Right lobe of liver (tissue), 4 donors: ENCODE results near the gene DAZAP1.

Experiments
- POLR2A ChIP-seq: fragments of 450-650 bp; IDR thresholded peaks from one replicate; pipeline ENCODE4 v1.6.1; 2017; ENCODE audit warnings: antibody characterized with exemption, mild to moderate bottlenecking
- TF ChIP-seq, protein P1 (sequence below), 4 donors: fragments of 200-600 bp in 3 of 4; fragments of 450-650 bp in 1 of 4; IDR thresholded peaks; one replicate each; pipeline versions ENCODE4 v1.5.1 to v1.8.0; 2016 to 2022; ENCODE audit warnings: antibody characterized with exemption in 4 of 4, mild to moderate bottlenecking in 2 of 4
- donor health status: DM: no; HTN: no; CAD: no.
- donor health status: DM: no; HTN: no; CAD: no.
- donor health status: DM: no; HTN: yes; CAD: no.

DNA sequence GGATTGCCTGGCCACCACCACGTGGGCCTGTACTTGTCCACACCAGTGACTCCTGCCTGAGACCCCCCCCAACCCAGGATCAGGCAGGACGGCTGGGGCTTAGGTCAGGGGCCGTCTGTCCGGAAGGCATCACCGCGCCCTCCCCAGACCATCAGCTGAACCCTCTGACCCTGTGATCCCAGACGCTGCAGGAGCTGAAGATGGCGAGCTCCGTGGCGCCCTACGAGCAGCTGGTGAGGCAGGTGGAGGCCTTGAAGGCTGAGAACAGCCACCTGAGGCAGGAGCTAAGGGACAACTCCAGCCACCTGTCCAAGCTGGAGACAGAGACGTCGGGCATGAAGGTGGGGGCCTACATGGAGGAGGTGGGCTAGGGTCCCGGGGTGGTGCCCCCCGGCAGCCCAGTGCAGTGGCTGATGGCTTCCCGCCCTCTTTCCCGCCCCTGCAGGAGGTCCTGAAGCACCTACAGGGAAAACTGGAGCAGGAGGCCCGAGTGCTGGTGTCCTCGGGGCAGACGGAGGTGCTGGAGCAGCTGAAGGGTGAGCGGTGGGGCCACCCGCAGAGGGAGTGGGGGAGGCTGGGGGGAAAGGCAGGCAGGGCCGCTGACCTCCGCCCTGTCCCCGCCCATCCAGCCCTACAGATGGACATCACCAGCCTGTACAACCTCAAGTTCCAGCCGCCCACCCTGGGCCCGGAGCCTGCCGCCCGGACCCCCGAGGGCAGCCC lies 45.6 kb downstream of the DAZAP1 start:
- TF ChIP-seq POLR2A = no peak
- TF ChIP-seq, protein P1, sequence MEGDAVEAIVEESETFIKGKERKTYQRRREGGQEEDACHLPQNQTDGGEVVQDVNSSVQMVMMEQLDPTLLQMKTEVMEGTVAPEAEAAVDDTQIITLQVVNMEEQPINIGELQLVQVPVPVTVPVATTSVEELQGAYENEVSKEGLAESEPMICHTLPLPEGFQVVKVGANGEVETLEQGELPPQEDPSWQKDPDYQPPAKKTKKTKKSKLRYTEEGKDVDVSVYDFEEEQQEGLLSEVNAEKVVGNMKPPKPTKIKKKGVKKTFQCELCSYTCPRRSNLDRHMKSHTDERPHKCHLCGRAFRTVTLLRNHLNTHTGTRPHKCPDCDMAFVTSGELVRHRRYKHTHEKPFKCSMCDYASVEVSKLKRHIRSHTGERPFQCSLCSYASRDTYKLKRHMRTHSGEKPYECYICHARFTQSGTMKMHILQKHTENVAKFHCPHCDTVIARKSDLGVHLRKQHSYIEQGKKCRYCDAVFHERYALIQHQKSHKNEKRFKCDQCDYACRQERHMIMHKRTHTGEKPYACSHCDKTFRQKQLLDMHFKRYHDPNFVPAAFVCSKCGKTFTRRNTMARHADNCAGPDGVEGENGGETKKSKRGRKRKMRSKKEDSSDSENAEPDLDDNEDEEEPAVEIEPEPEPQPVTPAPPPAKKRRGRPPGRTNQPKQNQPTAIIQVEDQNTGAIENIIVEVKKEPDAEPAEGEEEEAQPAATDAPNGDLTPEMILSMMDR (IDR thresholded peaks at IDR 0.05) = no peak
